VCaP (cell line): ENCODE data around the gene C1QTNF7.

Source experiments
- H3K27ac ChIP-seq: fragments of 450-650 bp; 2 replicates; pipeline ENCODE4 v1.5.1; 2017
- CTCF ChIP-seq: fragments of 450-650 bp; conservative IDR thresholded peaks from 2 replicates; pipeline ENCODE4 v1.5.1; 2017; ENCODE audit warnings: mild to moderate bottlenecking, moderate library complexity

The C1QTNF7 gene

GRCh38 chr4:15478724-15479088 lies 50.9 kb downstream of the C1QTNF7 start:
- H3K27ac ChIP-seq, result peak overlapping the region; percentile 95
- TF ChIP-seq CTCF, result no peak

- H3K27ac ChIP-seq, result peak overlapping the region; percentile 95
- peak; percentile 74 for TF ChIP-seq CTCF
Measured at GRCh38 chr4:15479089-15479912, 51.5 kb downstream of the C1QTNF7 start.

GRCh38 chr4:15479913-15480185 lies 52.0 kb downstream of the C1QTNF7 start:
- TF ChIP-seq CTCF, result no peak
- H3K27ac ChIP-seq, result peak overlapping the region; percentile 95

- TF ChIP-seq CTCF, result no peak
- H3K27ac ChIP-seq, result no peak overlapping the region
Measured at GRCh38 chr4:15481961-15482745, 54.3 kb downstream of the C1QTNF7 start.

- H3K27ac ChIP-seq, result no peak overlapping the region
- TF ChIP-seq CTCF, result no peak
Measured at GRCh38 chr4:15482842-15483241, 55.0 kb downstream of the C1QTNF7 start.

- H3K27ac ChIP-seq, result no peak overlapping the region
- TF ChIP-seq CTCF, result no peak
Measured at GRCh38 chr4:15488136-15488535, 60.3 kb downstream of the C1QTNF7 start.

GRCh38 chr4:15488658-15489470 lies 61.0 kb downstream of the C1QTNF7 start:
- no peak for TF ChIP-seq CTCF

More at GRCh38 chr4:15488658-15489470, 61.0 kb downstream of the C1QTNF7 start:
- no peak overlapping the region for H3K27ac ChIP-seq
